Measurements from ENCODE around the gene TCAIM. TPM values are rescaled to one million over a fixed set of nuclear protein-coding genes. Genes with fewer than 3 reads are reported as not detected.
A peak's percentile ranks its signal among the peaks of the same experiment; 100 is the strongest.

TCAIM gene
- total and polyA plus RNA-seq, 4 donors: 13.3 to 26.0 (median 23.0) TPM

- no peaks in the 10 kb centered on the region for H3K4me1 ChIP-seq (ENCODE audit: control insufficient read depth in 1 of 2, insufficient read depth in 2 of 2, low read length in 2 of 2)
- no peaks in the 10 kb centered on the region for H3K36me3 ChIP-seq (ENCODE audit: control insufficient read depth in 1 of 2, insufficient read depth in 2 of 2, low read length in 1 of 2)
- no peak for DNase-seq
- no peak overlapping the region for H3K27ac ChIP-seq (ENCODE audit: low read depth in 1 of 2, low read length in 2 of 2)
- no peak for ATAC-seq (ENCODE audit: low FRiP score)
- H3K4me3 ChIP-seq (ENCODE audit: low read length in 2 of 2): no peak overlapping the region
- 52 to 54% methylated on average over 3 of the region's 3 CpGs for WGBS, 2 donors
- no peaks in the 10 kb centered on the region for H3K27me3 ChIP-seq (ENCODE audit: control insufficient read depth in 1 of 2, insufficient read depth in 2 of 2, low read length in 1 of 2)
- H3K9me3 ChIP-seq (ENCODE audit: control insufficient read depth, low read length): no peaks in the 10 kb centered on the region
- intact Hi-C loops (cut with DNase I): loop anchor here (5.0 to 10.0 kb wide), 3 partner anchors 73 to 191 kb away; partner anchors contain the start of gene ZNF445 (in 1 of the 2)
These were observed 17.2 kb upstream of the TCAIM start for GRCh38 chr3:44321335-44321734.

GRCh38 chr3:44323341-44323955 is 15.1 kb upstream of the TCAIM start:
- 3 to 4% methylated on average over 4 of the region's 4 CpGs for WGBS, 2 donors
- Histone ChIP-seq H3K9me3 (ENCODE audit: control insufficient read depth, low read length) (no peaks in the 10 kb centered on the region), H3K4me1 (ENCODE audit: control insufficient read depth in 1 of 2, insufficient read depth in 2 of 2, low read length in 2 of 2) (peaks cover 0 to 1% of the 10 kb centered on the region in 2 donors), H3K27me3 (ENCODE audit: control insufficient read depth in 1 of 2, insufficient read depth in 2 of 2, low read length in 1 of 2) (no peaks in the 10 kb centered on the region), H3K27ac (ENCODE audit: low read depth in 1 of 2, low read length in 2 of 2) (no peak overlapping the region), H3K4me3 (ENCODE audit: low read length in 2 of 2) (no peak overlapping the region), H3K36me3 (ENCODE audit: control insufficient read depth in 1 of 2, insufficient read depth in 2 of 2, low read length in 1 of 2) (no peaks in the 10 kb centered on the region)
- peak; percentile 63 to 77 for DNase-seq
- intact Hi-C loops (cut with DNase I): loop anchor here (5.0 to 10.0 kb wide), 3 partner anchors 71 to 189 kb away; partner anchors contain the start of gene ZNF445 (in 1 of the 2)
- peak; percentile 78 for ATAC-seq (ENCODE audit: low FRiP score)

GRCh38 chr3:44324584-44324983 is 14.0 kb upstream of the TCAIM start:
- Histone ChIP-seq H3K27ac (ENCODE audit: low read depth in 1 of 2, low read length in 2 of 2) (no peak overlapping the region), H3K27me3 (ENCODE audit: control insufficient read depth in 1 of 2, insufficient read depth in 2 of 2, low read length in 1 of 2) (no peaks in the 10 kb centered on the region), H3K9me3 (ENCODE audit: control insufficient read depth, low read length) (no peaks in the 10 kb centered on the region), H3K4me1 (ENCODE audit: control insufficient read depth in 1 of 2, insufficient read depth in 2 of 2, low read length in 2 of 2) (peaks cover 0 to 1% of the 10 kb centered on the region in 2 donors), H3K36me3 (ENCODE audit: control insufficient read depth in 1 of 2, insufficient read depth in 2 of 2, low read length in 1 of 2) (no peaks in the 10 kb centered on the region), H3K4me3 (ENCODE audit: low read length in 2 of 2) (no peak overlapping the region)
- DNase-seq (no peak), ATAC-seq (ENCODE audit: low FRiP score) (no peak)
- intact Hi-C loops (cut with DNase I): loop anchor here (5.0 to 10.0 kb wide), 3 partner anchors 70 to 188 kb away; partner anchors contain the start of gene ZNF445 (in 1 of the 2)

GRCh38 chr3:44326019-44326418 is 12.5 kb upstream of the TCAIM start:
- intact Hi-C loops (cut with DNase I): loop anchor here in 1 of 2 donors (10.0 kb wide), 2 partner anchors 69 to 149 kb away; partner anchors contain the start of gene ZNF445
- ATAC-seq (ENCODE audit: low FRiP score): no peak
- H3K36me3 ChIP-seq (ENCODE audit: control insufficient read depth in 1 of 2, insufficient read depth in 2 of 2, low read length in 1 of 2): no peaks in the 10 kb centered on the region
- H3K9me3 ChIP-seq (ENCODE audit: control insufficient read depth, low read length): no peaks in the 10 kb centered on the region
- DNase-seq: no peak
- peaks cover 0 to 1% of the 10 kb centered on the region in 2 donors for H3K4me1 ChIP-seq (ENCODE audit: control insufficient read depth in 1 of 2, insufficient read depth in 2 of 2, low read length in 2 of 2)
- no peaks in the 10 kb centered on the region for H3K27me3 ChIP-seq (ENCODE audit: control insufficient read depth in 1 of 2, insufficient read depth in 2 of 2, low read length in 1 of 2)
- 6% methylated on average over 2 of the region's 2 CpGs for WGBS, 2 donors
- H3K4me3 ChIP-seq (ENCODE audit: low read length in 2 of 2): no peak overlapping the region
- H3K27ac ChIP-seq (ENCODE audit: low read depth in 1 of 2, low read length in 2 of 2): no peak overlapping the region

GRCh38 chr3:44326515-44326914 is 12.1 kb upstream of the TCAIM start:
- DNase-seq (no peak), ATAC-seq (ENCODE audit: low FRiP score) (no peak)
- no peak overlapping the region for H3K27ac ChIP-seq (ENCODE audit: low read depth in 1 of 2, low read length in 2 of 2)
- H3K4me3 ChIP-seq (ENCODE audit: low read length in 2 of 2): no peak overlapping the region
- WGBS, 2 donors: 26 to 31% methylated on average over 3 of the region's 3 CpGs
- H3K36me3 ChIP-seq (ENCODE audit: control insufficient read depth in 1 of 2, insufficient read depth in 2 of 2, low read length in 1 of 2): no peaks in the 10 kb centered on the region
- no peaks in the 10 kb centered on the region for H3K9me3 ChIP-seq (ENCODE audit: control insufficient read depth, low read length)
- intact Hi-C loops (cut with DNase I): loop anchor here in 1 of 2 donors (10.0 kb wide), 2 partner anchors 68 to 148 kb away; partner anchors contain the start of gene ZNF445
- peaks cover 0 to 1% of the 10 kb centered on the region in 2 donors for H3K4me1 ChIP-seq (ENCODE audit: control insufficient read depth in 1 of 2, insufficient read depth in 2 of 2, low read length in 2 of 2)
- no peaks in the 10 kb centered on the region for H3K27me3 ChIP-seq (ENCODE audit: control insufficient read depth in 1 of 2, insufficient read depth in 2 of 2, low read length in 1 of 2)

GRCh38 chr3:44329946-44330345 is 8.6 kb upstream of the TCAIM start:
- Histone ChIP-seq H3K4me3 (ENCODE audit: low read length in 2 of 2) (no peak overlapping the region), H3K27me3 (ENCODE audit: control insufficient read depth in 1 of 2, insufficient read depth in 2 of 2, low read length in 1 of 2) (no peaks in the 10 kb centered on the region), H3K4me1 (ENCODE audit: control insufficient read depth in 1 of 2, insufficient read depth in 2 of 2, low read length in 2 of 2) (peaks cover 0 to 1% of the 10 kb centered on the region in 2 donors), H3K36me3 (ENCODE audit: control insufficient read depth in 1 of 2, insufficient read depth in 2 of 2, low read length in 1 of 2) (no peaks in the 10 kb centered on the region), H3K27ac (ENCODE audit: low read depth in 1 of 2, low read length in 2 of 2) (no peak overlapping the region), H3K9me3 (ENCODE audit: control insufficient read depth, low read length) (no peaks in the 10 kb centered on the region)
- ATAC-seq (ENCODE audit: low FRiP score) (no peak), DNase-seq (no peak)
- intact Hi-C loops (cut with DNase I): loop anchor here (10.0 kb wide), 3 partner anchors 65 to 175 kb away; partner anchors contain the start of gene ZNF445 (in 2 of the 2)

GRCh38 chr3:44330444-44330843 is 8.1 kb upstream of the TCAIM start:
- no peak for ATAC-seq (ENCODE audit: low FRiP score)
- no peaks in the 10 kb centered on the region for H3K9me3 ChIP-seq (ENCODE audit: control insufficient read depth, low read length)
- WGBS, 2 donors: 89 to 92% methylated on average over 2 of the region's 2 CpGs

GRCh38 chr3:44334326-44334725 is 4.2 kb upstream of the TCAIM start:
- H3K36me3 ChIP-seq (ENCODE audit: control insufficient read depth in 1 of 2, insufficient read depth in 2 of 2, low read length in 1 of 2): no peaks in the 10 kb centered on the region
- no peaks in the 10 kb centered on the region for H3K9me3 ChIP-seq (ENCODE audit: control insufficient read depth, low read length)
- H3K4me1 ChIP-seq (ENCODE audit: control insufficient read depth in 1 of 2, insufficient read depth in 2 of 2, low read length in 2 of 2): no peaks in the 10 kb centered on the region
- ATAC-seq (ENCODE audit: low FRiP score) (no peak), DNase-seq (no peak)
- WGBS, 2 donors: 88 to 97% methylated on average over 2 of the region's 2 CpGs
- H3K4me3 ChIP-seq (ENCODE audit: low read length in 2 of 2): no peak overlapping the region
- H3K27me3 ChIP-seq (ENCODE audit: control insufficient read depth in 1 of 2, insufficient read depth in 2 of 2, low read length in 1 of 2): no peaks in the 10 kb centered on the region
- intact Hi-C loops (cut with DNase I): loop anchor here (10.0 kb wide), 2 partner anchors 140 to 170 kb away; partner anchors contain the start of gene ZNF445 (in 1 of the 2)
- no peak overlapping the region for H3K27ac ChIP-seq (ENCODE audit: low read depth in 1 of 2, low read length in 2 of 2)

More at GRCh38 chr3:44330444-44330843, 8.1 kb upstream of the TCAIM start:
- no peak overlapping the region for H3K4me3 ChIP-seq (ENCODE audit: low read length in 2 of 2)
- H3K4me1 ChIP-seq (ENCODE audit: control insufficient read depth in 1 of 2, insufficient read depth in 2 of 2, low read length in 2 of 2): peaks cover 0 to 1% of the 10 kb centered on the region in 2 donors
- intact Hi-C loops (cut with DNase I): loop anchor here (10.0 kb wide), 2 partner anchors 144 to 174 kb away; partner anchors contain the start of gene ZNF445 (in 1 of the 2)
- H3K36me3 ChIP-seq (ENCODE audit: control insufficient read depth in 1 of 2, insufficient read depth in 2 of 2, low read length in 1 of 2): no peaks in the 10 kb centered on the region
- no peak overlapping the region for H3K27ac ChIP-seq (ENCODE audit: low read depth in 1 of 2, low read length in 2 of 2)
- no peak for DNase-seq
- no peaks in the 10 kb centered on the region for H3K27me3 ChIP-seq (ENCODE audit: control insufficient read depth in 1 of 2, insufficient read depth in 2 of 2, low read length in 1 of 2)
